ENCODE measurements around the gene ABCC11.

The ABCC11 gene

GRCh38 chr16:48133455-48134211 lies 113.7 kb downstream of the ABCC11 start:
- no peak for DNase-seq (ENCODE audit: low read depth)
- H3K4me3 ChIP-seq (ENCODE audit: low read depth, low read length): no peak overlapping the region
- TF ChIP-seq CTCF (IDR thresholded peaks at IDR 0.05; ENCODE audit: low read depth, low read length, missing control alignments): no peak

- H3K4me3 ChIP-seq (ENCODE audit: low read depth, low read length): no peak overlapping the region
- TF ChIP-seq CTCF (IDR thresholded peaks at IDR 0.05; ENCODE audit: low read depth, low read length, missing control alignments): no peak
- DNase-seq (ENCODE audit: low read depth): no peak
Measured at GRCh38 chr16:48132696-48133095, 114.6 kb downstream of the ABCC11 start.

- DNase-seq (ENCODE audit: low read depth): no peak
- no peak for TF ChIP-seq CTCF (IDR thresholded peaks at IDR 0.05; ENCODE audit: low read depth, low read length, missing control alignments)
- H3K4me3 ChIP-seq (ENCODE audit: low read depth, low read length): no peak overlapping the region
Measured at GRCh38 chr16:48131201-48131935, 116.0 kb downstream of the ABCC11 start.

- DNase-seq (ENCODE audit: low read depth): no peak
- no peak for TF ChIP-seq CTCF (IDR thresholded peaks at IDR 0.05; ENCODE audit: low read depth, low read length, missing control alignments)
Measured at GRCh38 chr16:48129926-48130325, 117.4 kb downstream of the ABCC11 start.

GRCh38 chr16:48128769-48129168 lies 118.6 kb downstream of the ABCC11 start:
- H3K4me3 ChIP-seq (ENCODE audit: low read depth, low read length): no peak overlapping the region
- TF ChIP-seq CTCF (IDR thresholded peaks at IDR 0.05; ENCODE audit: low read depth, low read length, missing control alignments): no peak
- no peak for DNase-seq (ENCODE audit: low read depth)

More at GRCh38 chr16:48129926-48130325, 117.4 kb downstream of the ABCC11 start:
- H3K4me3 ChIP-seq (ENCODE audit: low read depth, low read length): no peak overlapping the region

GRCh38 chr16:48126801-48127644 lies 120.3 kb downstream of the ABCC11 start:
- no peak for DNase-seq (ENCODE audit: low read depth)
- TF ChIP-seq CTCF (IDR thresholded peaks at IDR 0.05; ENCODE audit: low read depth, low read length, missing control alignments): no peak
- H3K4me3 ChIP-seq (ENCODE audit: low read depth, low read length): no peak overlapping the region
